HG02642 (cell line): Measurements from ENCODE around the gene DCX.

Experiments
- ATAC-seq: cut with Tn5 transposase; IDR thresholded peaks from one replicate; pipeline ENCODE4 v1.9.1; 2021; ENCODE audit warnings: mild to moderate bottlenecking; ENCODE audit not compliant: unreplicated experiment, poor library complexity

The DCX gene

GRCh38 chrX:111319451-111319850, 92.5 kb downstream of the DCX start:
- no peak for ATAC-seq

- no peak for ATAC-seq
Measured at GRCh38 chrX:111318901-111319300, 93.1 kb downstream of the DCX start.

GRCh38 chrX:111309083-111309482, 102.9 kb downstream of the DCX start:
- no peak for ATAC-seq

- ATAC-seq: no peak
Measured at GRCh38 chrX:111308039-111308438, 104.0 kb downstream of the DCX start.

- ATAC-seq: no peak
Measured at GRCh38 chrX:111302284-111302683, 109.7 kb downstream of the DCX start.

- ATAC-seq: no peak
Measured at GRCh38 chrX:111288841-111289240, 123.2 kb downstream of the DCX start.

- ATAC-seq: no peak
Measured at GRCh38 chrX:111284631-111285293, 127.2 kb downstream of the DCX start.

- no peak for ATAC-seq
Measured at GRCh38 chrX:111283446-111283845, 128.5 kb downstream of the DCX start.

- no peak for ATAC-seq
Measured at GRCh38 chrX:111282991-111283390, 129.0 kb downstream of the DCX start.

GRCh38 chrX:111282139-111282538, 129.9 kb downstream of the DCX start:
- ATAC-seq: no peak

GRCh38 chrX:111270339-111270738, 141.7 kb downstream of the DCX start, which contains the start of gene CAPN6:
TSS of gene CAPN6 (minus strand) at chrX:111270483. CDS start at chrX:111263936, 6,547 bp downstream.
- ATAC-seq: no peak

- ATAC-seq: no peak
Measured at GRCh38 chrX:111268506-111268905, 143.5 kb downstream of the DCX start.

GRCh38 chrX:111265486-111265885, 146.5 kb downstream of the DCX start:
- ATAC-seq: no peak

GRCh38 chrX:111264385-111264784, 147.6 kb downstream of the DCX start:
- ATAC-seq: no peak

GRCh38 chrX:111262086-111262485, 149.9 kb downstream of the DCX start:
- ATAC-seq: no peak

- ATAC-seq: no peak
Measured at GRCh38 chrX:111260451-111260850, 151.5 kb downstream of the DCX start.

GRCh38 chrX:111259559-111259958, 152.4 kb downstream of the DCX start:
- ATAC-seq: no peak

GRCh38 chrX:111257733-111258132, 154.3 kb downstream of the DCX start:
- ATAC-seq: no peak

- ATAC-seq: no peak
Measured at GRCh38 chrX:111254896-111255693, 156.9 kb downstream of the DCX start.

- no peak for ATAC-seq
Measured at GRCh38 chrX:111244235-111244750, 167.7 kb downstream of the DCX start.
